Dedifferentiated amniotic fluid mesenchymal stem cell (primary cell): Measurements from ENCODE around the gene MOB3B.
"Not testable (repeated sequence)": the region's sequence is repeated elsewhere in the genome, so short reads cannot be mapped to it uniquely, and the experiment has no call there.

Experiments used
- DNase-seq: peaks from one replicate; pipeline ENCODE4 v3.0.0-alpha.2; 2016; ENCODE audit errors: extremely low spot score

MOB3B gene

DNA sequence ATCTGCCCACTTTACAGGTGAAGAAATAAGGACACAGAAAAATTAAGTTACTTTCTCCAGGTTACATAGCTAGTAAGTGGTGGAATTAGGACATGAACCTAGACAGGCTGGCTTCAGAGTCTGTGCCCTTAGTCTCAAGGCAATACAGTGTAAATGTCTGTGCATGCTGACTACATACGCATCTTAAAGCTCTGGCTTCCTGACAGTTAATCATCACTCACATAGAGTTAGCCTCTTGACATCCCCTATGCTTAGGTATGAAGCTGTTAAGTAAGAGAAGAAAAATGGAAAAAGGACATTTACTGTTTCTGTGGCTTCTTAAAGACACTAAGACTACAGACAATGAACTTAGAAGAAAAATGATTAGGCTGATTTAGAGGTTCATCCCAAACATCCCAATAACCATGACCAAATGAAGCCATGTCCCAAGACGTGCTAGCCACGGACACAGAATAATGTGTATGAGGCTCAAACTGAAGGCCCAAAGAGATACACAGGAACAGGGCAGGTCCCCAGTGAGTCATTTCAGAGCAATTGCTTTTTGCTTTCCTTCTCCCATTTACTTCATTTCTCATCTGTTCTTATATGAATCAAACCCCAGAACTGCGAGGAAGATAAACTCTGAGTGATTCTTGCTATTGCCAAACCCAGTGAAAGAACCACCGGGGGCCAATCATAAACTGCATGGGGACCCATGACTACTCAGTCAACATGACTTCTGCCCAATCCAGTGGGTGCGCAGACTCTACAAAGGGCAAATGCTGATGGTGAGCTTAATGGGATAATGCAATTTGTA, 105.5 kb downstream of the MOB3B start:
- no peak for DNase-seq

DNA sequence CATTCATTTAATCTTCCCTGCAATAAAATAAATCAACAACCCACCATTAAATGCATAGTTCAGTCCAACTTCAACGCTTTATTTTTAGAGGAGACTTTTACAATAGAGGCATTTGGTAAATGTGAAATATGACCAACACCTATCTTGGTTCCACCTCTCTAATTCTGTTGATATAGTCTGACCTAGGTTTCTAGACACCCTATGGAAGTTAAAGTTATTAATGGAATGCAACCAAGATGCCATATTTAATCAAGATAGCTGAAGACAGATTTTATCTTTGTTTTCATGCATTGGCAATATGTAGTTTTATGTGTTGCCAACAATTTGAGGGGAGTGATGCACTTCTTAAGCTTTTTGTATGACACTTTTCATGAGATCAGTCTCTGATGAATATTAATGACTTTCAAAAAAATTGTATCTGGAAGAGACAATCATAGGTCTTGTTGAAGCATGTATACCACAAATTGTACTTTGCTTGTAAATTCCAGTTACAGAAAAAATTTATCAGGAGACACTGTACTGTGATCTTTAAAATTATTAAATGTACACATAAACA, 107.3 kb downstream of the MOB3B start:
- DNase-seq: no peak

DNA sequence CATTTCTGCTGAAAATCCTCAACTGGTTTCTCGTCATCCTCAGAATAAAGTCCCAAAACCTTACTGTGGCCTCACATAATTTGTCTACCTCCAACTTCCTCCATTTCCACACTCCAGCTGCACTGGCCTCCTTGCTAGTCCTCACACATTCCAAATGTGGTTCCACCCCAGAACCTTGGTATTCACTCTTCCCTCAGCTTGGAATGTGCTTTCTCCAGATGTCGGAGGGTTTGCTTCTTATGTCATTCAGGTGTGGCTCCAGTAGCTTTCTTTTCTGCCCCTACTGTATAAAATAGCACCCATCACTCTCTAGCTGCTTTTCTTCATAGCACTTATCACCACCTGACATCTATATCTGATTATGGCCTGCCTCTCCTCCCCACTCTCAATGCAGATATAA, 108.0 kb downstream of the MOB3B start:
- DNase-seq: no peak

DNA sequence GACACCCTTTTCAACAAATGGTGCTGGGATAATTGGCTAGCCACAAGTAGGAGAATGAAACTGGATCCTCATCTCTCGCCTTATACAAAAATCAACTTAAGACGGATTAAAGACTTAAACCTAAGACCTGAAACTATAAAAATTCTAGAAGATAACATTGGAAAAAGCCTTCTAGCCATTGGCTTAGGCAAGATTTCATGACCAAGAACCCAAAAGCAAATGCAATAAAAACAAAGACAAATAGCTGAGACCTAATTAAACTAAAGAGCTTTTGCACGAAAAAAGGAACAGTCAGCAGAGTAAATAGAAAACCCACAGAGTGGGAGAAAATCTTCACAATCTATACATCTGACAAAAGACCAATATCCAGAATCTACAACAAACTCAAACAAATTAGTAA, 110.1 kb downstream of the MOB3B start:
- not testable (repeated sequence) for DNase-seq

DNA sequence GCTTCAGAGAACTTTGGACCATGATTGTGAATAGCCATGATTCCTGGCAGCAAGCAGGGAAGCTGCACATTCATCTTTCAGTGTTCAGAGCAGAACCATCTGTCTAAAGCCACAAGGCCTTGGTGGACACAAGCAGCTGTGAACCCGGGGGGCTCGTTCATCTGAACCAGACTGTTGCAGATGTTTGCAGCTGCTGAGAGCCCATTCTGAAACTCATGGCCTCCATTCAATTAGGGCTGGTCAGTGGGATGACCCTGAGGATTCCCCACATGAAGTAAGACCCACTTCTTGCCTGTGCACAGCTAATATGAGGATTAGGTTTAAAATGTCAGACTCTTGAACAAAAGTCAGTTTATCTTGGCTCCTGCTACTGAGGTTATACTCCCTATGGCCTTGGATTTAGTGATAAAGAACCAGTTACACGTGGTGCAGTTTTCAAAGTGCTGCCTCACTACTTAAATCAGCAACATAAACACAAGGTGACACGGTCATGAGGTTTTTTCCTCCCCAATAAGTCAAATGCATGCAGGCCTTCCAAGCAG, 115.3 kb downstream of the MOB3B start:
- no peak for DNase-seq

DNA sequence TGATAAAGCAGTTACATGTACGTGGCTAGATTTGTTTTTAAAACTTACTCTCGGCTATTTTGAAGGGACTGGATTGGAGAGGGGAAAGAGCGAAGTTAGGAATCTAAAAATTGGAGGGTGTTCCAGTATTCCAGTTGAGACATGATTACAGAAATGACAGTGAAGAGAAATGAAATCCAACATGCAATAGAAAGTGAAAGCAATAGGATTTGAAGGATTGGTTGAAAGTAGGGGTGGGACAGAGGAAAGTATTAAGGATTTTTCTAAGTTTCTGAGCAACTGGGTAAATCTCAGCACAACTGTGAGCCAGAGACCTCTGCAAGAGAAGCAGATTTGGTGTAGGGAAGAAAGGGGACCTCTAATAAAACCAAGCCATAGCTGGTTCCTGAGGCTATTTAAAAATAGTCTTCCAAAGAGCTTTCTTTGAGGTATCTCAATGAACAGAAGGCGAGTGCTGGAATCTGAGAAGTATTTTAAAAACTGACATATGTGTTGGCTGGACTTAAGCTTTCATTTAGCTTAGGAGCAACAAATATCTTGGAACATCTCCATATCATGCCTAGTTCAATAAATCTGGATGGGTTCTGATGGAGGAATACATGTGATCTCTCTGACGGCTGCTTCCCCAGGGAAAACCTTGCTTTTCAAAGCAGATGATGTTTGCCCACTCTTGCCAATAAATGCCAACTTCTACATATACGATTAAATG, 115.9 kb downstream of the MOB3B start:
- no peak for DNase-seq

DNA sequence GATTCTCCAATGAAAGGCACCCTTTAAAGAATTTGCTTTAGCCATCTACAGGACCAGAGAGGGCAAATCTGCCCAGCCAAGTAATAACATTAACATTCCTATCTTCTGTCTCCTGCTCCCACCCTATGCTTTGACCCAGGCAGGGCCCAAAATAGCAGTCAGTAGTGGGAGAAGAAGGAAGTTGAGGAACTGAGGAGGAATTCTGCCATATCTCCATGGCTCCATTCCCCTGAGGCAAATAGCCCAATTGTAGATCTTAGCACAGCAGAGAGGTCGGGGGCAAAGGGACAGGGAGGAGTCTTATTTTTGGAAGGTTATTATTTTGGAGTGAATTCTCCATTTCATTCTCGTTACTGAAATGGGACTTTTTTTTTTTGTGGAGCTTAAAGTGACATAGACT, 116.7 kb downstream of the MOB3B start:
- DNase-seq: no peak

DNA sequence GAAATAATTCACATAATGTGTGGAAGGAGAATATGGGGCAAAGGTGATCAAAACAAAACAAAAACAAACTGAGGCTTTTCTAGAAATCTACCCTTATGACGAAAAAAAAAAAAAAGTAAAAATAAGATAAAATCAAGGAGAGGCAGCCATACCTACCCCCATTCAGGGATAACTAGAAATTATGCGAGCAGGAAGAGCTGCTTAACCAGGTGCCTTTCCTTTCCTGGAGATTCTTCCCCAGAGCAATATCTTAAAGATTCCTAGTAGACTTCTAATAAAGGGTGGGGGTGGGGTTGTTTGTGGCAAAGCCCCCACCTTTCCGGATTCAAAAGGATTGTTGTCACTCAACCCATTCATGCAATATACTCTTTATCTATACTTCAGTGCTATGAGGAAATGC, 117.5 kb downstream of the MOB3B start:
- DNase-seq: no peak

DNA sequence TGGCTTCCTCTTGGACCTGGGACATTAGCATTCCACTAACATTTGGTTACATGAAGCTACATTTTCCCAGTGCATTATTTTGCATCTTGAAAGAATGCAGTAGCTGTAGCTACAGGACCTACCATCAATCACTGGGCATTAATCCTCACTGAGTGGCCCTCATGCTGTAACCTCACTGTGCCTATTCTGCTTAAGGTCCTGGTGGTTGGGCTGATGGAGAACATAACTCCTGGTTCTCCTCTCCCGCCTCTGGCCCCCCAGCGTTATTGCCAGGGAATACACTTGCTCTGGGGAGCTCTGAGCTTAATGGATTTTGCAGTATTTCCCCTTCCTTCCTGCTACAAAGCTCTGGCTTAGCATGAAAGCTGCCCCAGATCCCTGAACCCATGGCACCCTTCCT, 121.1 kb downstream of the MOB3B start:
- no peak for DNase-seq

DNA sequence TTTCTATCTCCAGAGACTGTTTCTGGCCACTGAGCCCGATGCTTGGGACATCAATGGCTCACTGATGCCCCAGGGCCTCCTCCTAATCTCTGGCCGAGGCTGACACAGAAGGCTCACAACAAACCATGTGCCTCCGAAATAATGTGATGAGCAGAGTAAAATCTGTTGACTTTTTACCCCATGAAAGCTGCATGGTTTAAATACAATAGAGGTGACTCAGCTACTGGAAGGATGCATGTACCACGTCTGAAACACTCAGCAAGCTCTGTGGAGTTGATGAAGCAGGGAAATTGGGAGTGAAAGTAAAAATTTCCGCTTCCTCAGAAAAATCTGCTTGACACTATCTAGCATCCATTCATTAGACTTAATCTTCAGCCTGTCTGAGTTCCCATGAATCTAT, 121.6 kb downstream of the MOB3B start:
- no peak for DNase-seq

DNA sequence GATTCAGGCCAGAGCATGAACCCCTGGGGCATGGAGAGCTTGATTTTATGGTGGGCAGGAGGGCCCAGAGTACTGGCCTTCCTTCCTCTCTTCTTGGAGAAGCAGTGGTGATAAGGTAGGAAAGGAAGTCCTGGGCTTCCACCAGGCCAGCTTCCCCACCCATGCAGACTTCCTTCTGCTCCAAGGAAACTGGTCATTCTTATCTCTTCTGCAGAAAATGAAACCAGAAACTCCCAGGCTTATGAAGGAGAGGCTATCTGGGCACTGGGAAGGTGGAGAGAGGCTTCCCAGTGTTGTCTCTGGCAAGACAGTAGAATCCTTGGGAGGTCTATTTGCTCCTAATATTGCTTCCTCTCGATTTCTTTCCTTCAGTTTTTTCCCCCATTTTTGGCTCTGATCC, 122.1 kb downstream of the MOB3B start:
- DNase-seq: no peak

DNA sequence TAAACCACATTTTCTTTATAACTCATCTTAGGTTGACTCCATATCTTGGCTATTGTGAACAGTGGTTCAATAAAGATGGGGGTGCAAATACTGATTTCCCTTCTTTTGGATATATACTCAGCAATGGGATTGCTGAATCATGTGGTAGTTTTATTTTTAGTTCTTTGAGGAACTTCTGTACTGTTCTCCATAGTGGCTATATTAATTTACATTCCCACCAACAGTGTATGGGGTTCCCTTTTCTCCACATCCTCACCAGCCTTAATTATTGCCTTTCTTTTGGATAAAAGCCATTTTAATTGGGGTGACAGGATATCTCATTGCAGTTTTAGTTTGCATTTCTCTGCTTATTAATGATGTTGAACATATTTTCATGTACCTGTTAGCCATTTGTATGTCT, 125.0 kb downstream of the MOB3B start:
- DNase-seq: no peak

DNA sequence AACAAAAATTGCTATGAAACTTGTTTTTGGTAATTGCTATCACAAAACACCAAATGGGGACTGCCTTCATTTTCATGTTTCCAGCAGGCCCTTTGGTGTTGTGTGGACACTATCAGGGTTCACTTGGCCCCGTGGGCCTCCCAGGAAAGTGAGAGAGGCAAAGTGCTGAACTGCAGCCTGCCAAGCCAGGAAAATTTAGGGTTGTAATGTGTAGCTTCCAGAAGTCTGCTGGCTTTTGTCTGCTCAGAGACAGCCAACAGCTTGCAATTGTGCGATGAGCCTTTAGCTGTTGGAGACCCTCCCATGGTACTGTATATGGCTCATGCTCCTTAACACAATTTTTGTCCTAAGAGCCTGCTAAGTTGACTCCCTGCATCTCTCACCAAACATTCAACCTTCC, 127.0 kb downstream of the MOB3B start:
- no peak for DNase-seq

DNA sequence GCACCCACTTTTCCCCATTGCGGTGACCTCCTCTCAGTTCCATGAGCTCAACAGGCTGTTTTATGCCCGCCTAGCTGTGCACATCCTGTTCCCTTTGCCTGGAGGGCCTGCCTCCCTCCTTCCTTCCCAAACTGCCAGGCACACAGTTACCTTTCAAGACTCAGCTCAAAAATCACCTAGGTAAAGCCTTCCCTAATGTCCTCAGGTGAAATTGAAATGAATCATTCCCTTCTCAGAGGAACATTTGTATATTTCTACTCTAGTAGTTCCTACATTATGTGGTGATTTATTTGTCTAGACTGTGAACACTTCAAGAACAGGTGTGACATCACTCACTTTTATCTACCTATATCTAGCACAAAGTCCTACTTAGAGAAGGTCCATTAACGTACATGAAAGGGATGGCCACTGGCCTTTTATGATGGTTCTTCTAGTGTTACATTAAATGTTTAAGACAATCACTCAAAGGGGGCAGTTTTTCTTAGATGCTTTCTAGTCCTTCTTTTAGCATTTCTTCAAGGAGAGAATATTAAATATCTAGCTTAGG, 129.2 kb downstream of the MOB3B start:
- no peak for DNase-seq

DNA sequence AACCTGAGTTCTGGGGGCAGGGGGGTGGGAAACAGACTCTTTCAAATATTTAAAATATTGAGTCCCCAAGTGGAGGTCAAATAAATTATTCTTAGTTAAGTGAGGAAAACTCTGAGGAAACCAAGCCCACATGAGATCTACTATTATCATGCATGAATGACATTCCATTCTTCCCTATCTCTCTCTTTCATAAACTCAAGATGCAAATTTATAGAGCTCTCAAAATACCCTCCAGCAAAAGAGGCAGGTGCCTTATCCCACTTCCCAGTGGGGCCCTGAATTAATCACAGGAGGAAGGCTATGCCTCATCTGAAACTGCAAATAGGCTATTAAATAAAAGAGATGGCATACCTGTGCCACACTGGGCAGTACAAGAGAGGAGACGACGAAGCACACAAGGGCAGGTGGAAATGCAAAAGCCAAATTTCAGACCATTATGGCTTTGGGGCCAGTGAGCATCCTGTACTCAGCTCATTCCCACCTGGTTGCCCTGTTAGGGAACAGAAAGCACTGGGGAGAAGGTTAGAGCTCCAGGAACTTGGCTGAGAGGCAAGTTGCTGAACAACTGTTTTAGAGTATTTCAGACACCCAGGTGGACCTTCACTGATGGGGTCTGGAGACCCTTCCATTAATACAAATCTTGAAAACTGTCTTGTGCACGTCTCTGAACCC, 130.5 kb downstream of the MOB3B start:
- DNase-seq: no peak

DNA sequence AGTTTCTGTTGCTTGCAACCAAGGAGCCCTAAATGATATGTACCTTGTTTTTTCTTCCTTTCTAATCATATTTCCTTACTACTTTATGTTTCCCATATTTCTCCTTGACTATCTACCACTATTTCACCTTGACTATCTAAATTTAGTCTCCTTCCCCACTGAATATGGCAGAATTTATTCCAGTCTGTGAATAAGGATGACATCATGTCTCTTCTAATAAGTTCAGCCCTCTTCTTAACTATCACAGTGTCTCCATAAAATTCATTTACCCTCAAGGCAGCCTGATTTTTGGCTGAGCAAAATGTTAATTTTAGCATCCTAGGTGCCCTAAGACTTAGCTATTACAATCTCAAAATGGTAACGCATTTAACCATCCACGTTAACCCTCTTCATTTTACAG, 133.1 kb downstream of the MOB3B start:
- no peak for DNase-seq

DNA sequence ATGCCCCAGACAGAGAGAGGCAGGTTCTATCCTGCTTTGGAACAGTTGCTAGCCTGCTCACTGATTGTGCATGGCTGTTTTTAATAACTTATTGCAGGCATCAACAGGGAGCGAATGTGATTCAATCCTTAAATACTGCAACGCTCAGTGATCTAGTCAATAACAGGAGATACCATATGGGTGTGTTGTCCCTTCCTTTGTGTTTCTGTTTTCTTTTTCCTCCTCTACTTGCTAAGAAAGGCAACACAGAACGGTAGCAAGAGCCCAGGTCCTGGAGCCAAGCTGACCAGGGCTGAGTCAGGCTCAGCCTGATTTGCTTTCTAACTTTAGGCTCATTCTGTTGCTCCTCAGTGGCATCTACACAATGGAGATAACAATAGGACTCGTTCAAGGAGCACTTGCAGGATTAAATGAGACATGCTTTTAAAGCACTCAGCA, 134.1 kb downstream of the MOB3B start:
- DNase-seq: no peak

DNA sequence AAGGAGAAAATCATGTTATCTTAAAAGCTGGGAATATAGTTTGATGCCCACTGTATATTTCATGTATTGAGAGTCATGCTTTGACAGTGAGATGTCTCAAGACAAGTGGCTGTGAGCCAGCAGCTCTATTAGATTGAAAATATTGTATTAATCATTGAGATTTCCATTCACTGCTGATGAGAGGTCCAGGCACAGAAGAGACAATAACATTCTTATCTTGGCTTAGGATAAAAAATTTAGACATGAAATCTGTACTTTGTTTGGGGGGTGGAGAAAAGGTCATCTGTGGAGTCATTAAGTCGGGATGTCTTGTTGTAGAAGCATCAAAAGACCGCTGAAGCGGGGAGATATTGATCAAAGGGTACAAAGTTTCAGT, 134.8 kb downstream of the MOB3B start:
- no peak for DNase-seq

DNA sequence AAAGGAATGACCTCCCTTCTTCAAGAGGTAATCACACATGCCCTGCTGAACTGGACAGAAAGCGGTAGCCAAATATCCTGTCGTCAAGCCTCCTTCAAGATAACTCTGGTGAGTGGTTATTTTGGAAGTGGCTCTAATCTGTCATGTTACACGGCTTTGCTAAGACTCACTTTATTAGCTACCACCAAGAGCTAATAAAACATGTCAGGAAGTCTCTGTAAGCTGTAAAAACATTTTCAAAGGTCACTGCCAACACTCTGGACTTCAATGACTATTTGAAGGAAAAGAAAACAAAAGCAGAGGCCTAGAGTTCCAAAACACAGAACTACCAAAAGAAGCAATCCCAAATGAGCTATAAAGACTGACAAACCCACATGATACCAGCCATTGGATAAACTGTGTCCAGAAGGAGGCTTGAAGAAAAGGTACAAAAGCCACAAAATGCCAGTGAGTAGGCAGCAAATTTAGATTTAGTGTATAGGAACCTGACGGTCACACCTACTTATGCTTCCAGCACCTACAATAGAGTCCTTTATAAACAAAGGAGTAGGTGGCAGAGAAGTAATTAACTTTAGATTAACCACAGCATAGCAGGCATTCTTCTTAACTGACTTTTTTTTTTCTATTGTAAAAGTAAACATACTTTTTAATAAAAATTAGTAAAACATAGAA, 135.3 kb downstream of the MOB3B start:
- no peak for DNase-seq

DNA sequence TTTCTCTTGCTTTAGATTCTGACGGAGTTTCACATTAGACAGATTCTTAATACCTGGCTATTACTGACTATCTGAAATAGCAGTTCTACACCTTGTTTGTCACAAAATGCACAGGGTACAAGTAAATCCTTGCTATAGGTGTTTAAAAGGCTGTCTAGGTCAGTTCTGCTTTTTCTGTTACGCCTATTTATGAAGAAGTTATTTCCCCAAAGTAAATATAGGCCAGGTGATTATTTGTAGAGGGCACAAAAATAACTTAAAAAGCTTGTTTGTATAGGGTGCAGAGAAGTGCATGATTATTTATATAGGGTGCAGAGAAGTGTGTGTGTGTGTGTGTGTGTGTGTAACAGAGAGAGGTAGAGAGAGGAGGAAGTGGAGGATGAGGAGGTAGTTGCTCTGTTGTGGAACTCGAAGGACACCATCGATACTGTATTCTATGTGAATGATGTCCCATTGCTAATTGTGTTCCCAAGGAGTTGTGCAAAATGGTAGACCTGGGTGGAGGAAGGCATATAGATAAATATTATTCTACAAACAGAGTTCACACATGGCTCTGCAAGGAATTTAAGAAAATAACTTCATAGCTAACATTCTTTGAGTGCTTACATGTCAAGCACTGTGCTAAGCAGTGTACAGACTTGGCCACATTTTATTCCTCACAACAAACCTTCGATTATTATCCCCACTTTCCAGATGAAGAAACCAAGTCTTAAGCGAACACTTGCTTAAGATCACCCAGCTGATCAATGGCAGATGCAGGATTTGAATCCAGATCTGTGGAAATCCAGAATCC, 136.4 kb downstream of the MOB3B start:
- no peak for DNase-seq

DNA sequence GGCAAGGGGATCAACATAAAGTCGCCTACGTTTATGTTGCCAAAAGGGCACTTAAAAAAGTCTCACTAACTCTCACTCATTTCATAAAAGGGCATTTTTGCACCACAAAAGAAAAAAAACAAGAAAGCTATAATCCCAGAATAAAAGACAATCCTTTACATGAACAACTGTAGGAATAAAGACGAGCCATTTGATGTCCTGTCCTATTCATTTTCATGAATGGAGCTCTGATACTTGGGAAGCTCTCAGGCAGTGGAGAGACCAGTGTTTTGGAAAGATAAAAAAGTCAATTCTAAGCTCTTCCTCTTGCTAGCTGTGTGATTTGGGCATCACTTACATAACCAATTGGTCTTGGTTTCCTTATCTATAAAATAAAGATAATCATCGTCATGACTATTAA, 137.2 kb downstream of the MOB3B start:
- DNase-seq: no peak
